Fibroblast of lung (primary cell): ENCODE measurements around the gene RAP1B. TPM values are rescaled to one million over a fixed set of nuclear protein-coding genes. Genes with fewer than 3 reads are reported as not detected.

Experiments used
- DNase-seq, 2 donors: peaks; one replicate each; pipeline versions ENCODE4 v3.0.0 to v3.0.0-alpha.2; 2010; ENCODE audit warnings: low read depth in 2 of 2
- H2AFZ ChIP-seq: 2 replicates; pipeline ENCODE4 v1.5.1; 2012; ENCODE audit warnings: low read length, control low read depth, inconsistent platforms
- H3K27ac ChIP-seq: 2 replicates; pipeline ENCODE4 v1.5.1; 2011; ENCODE audit warnings: low read length, control low read depth; ENCODE audit not compliant: insufficient read depth
- H3K27me3 ChIP-seq: 2 replicates; pipeline ENCODE4 v1.5.1; 2011; ENCODE audit warnings: mild to moderate bottlenecking, low read length; ENCODE audit not compliant: control insufficient read depth, insufficient read depth
- H3K36me3 ChIP-seq: 2 replicates; pipeline ENCODE4 v1.5.1; 2011; ENCODE audit warnings: low read length; ENCODE audit not compliant: control insufficient read depth, insufficient read depth
- H3K4me1 ChIP-seq: 2 replicates; pipeline ENCODE4 v1.5.1; 2011; ENCODE audit warnings: low read length; ENCODE audit not compliant: control insufficient read depth, insufficient read depth; ENCODE audit errors: extremely low read depth
- H3K4me2 ChIP-seq: 2 replicates; pipeline ENCODE4 v1.5.1; 2011; ENCODE audit warnings: low read length, control low read depth; ENCODE audit not compliant: insufficient read depth; ENCODE audit errors: extremely low read depth
- H3K4me3 ChIP-seq, 4 experiments: fragments of 200-600 bp in 1 of 4; sonication (generic) in 1 of 4; replicated peaks in 1 of 4; 2 replicates each; pipeline ENCODE4 v1.5.1; 2011 to 2016; ENCODE audit warnings: low read length in 4 of 4, low read depth in 3 of 4, mild to moderate bottlenecking in 3 of 4, control low read depth in 2 of 4, inconsistent platforms in 1 of 4, mixed read lengths in 1 of 4; ENCODE audit not compliant: insufficient read depth in 1 of 4; ENCODE audit errors: control extremely low read depth in 1 of 4
- H3K79me2 ChIP-seq: 2 replicates; pipeline ENCODE4 v1.5.1; 2012; ENCODE audit warnings: mild to moderate bottlenecking, low read length, inconsistent platforms; ENCODE audit not compliant: control insufficient read depth, insufficient read depth
- H3K9ac ChIP-seq: 2 replicates; pipeline ENCODE4 v1.5.1; 2011; ENCODE audit warnings: mild to moderate bottlenecking, low read length, control low read depth; ENCODE audit not compliant: insufficient read depth
- H3K9me3 ChIP-seq: 2 replicates; pipeline ENCODE4 v1.5.1; 2012; ENCODE audit warnings: low read depth, low read length; ENCODE audit not compliant: control insufficient read depth, insufficient read depth
- H4K20me1 ChIP-seq: 2 replicates; pipeline ENCODE4 v1.5.1; 2011; ENCODE audit warnings: low read length; ENCODE audit not compliant: control insufficient read depth, insufficient read depth; ENCODE audit errors: extremely low read depth
- EZH2 ChIP-seq: IDR thresholded peaks from 2 replicates; pipeline ENCODE4 v1.5.1; 2012; ENCODE audit warnings: low read length, control low read depth, mild to moderate bottlenecking; ENCODE audit errors: missing control alignments
- polyA plus RNA-seq, 2 donors: library from polyadenylated mRNA; depleted of rRNA in 1 of 2; stranded (reverse) in 1 of 2; unstranded in 1 of 2; fragments of >200 nt; gene quantifications; 2 replicates each; pipeline ENCODE4 v1.2.1, GENCODE V29; 2011 to 2012; ENCODE audit warnings: missing spikeins in 1 of 2
- total RNA-seq: library from RNA; depleted of rRNA; stranded (reverse); fragments of >200 nt; gene quantifications from 2 replicates; pipeline ENCODE4 v1.2.1, GENCODE V29; 2014
- TF ChIP-seq, protein P1 (sequence below), 2 donors: IDR thresholded peaks in 1 of 2; conservative IDR thresholded peaks in 1 of 2; 1 replicate in 1 of 2; 2 replicates in 1 of 2; pipeline ENCODE4 v1.5.1; 2011 to 2012; ENCODE audit warnings: low read length in 2 of 2, control low read depth in 1 of 2, inconsistent platforms in 1 of 2, low read depth in 1 of 2, mild to moderate bottlenecking in 1 of 2

Gene RAP1B
- total and polyA plus RNA-seq, 2 donors (not counting 1 experiment from before 2014, with no cell fraction given), result 194 to 383 TPM

DNA sequence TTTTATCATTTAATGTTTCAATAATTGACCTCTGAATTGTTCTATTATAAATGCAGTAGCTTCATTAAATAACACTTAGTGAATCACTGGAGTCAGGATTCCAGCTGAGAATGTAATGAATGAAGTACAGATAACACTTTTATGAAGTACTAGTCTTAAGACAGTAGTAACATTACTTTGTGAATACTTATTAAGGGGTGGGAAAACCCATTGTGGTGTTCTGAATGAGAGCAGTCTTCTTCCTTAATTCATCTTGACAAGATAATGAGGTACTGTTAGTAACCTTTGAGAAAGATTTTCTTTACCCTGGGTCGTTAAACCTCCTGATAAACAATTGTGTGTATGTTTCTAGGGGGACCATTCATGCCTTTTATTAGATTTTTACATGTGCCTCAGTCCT, 88.8 kb downstream of the RAP1B start:
- H3K9ac ChIP-seq, result no peak overlapping the region
- H3K79me2 ChIP-seq, result no peaks in the 10 kb centered on the region
- DNase-seq, result no peak
- no peak overlapping the region for H2AFZ ChIP-seq
- no peaks in the 10 kb centered on the region for H4K20me1 ChIP-seq
- no peak overlapping the region for H3K27ac ChIP-seq
- no peaks in the 10 kb centered on the region for H3K27me3 ChIP-seq
- H3K9me3 ChIP-seq, result no peaks in the 10 kb centered on the region
- no peaks in the 10 kb centered on the region for H3K4me1 ChIP-seq
- H3K4me3 ChIP-seq, result no peak overlapping the region
- no peak for TF ChIP-seq EZH2
- TF ChIP-seq, protein P1, sequence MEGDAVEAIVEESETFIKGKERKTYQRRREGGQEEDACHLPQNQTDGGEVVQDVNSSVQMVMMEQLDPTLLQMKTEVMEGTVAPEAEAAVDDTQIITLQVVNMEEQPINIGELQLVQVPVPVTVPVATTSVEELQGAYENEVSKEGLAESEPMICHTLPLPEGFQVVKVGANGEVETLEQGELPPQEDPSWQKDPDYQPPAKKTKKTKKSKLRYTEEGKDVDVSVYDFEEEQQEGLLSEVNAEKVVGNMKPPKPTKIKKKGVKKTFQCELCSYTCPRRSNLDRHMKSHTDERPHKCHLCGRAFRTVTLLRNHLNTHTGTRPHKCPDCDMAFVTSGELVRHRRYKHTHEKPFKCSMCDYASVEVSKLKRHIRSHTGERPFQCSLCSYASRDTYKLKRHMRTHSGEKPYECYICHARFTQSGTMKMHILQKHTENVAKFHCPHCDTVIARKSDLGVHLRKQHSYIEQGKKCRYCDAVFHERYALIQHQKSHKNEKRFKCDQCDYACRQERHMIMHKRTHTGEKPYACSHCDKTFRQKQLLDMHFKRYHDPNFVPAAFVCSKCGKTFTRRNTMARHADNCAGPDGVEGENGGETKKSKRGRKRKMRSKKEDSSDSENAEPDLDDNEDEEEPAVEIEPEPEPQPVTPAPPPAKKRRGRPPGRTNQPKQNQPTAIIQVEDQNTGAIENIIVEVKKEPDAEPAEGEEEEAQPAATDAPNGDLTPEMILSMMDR (conservative IDR thresholded peaks at IDR 0.05 in 1 of 2, IDR thresholded peaks at IDR 0.05 in 1 of 2; ENCODE audit: low read depth in 1 of 2, low read length in 2 of 2), result no peak
- no peak overlapping the region for H3K4me2 ChIP-seq
- no peaks in the 10 kb centered on the region for H3K36me3 ChIP-seq

Other genes with a start within 250 kb of the RAP1B start
- 24.6 and 44.2 TPM in 2 replicates for gene NUP107, start 76.1 kb downstream of the RAP1B start, total RNA-seq
- gene NUP107, start 76.1 kb downstream of the RAP1B start, polyA plus RNA-seq, result 37.7 and 56.5 TPM in 2 replicates
- gene SLC35E3, start 135.3 kb downstream of the RAP1B start, total RNA-seq, result 3.6 and 4.1 TPM in 2 replicates
- 10.8 and 11.1 TPM in 2 replicates for gene SLC35E3, start 135.3 kb downstream of the RAP1B start, polyA plus RNA-seq
- gene MDM2, start 197.3 kb downstream of the RAP1B start, total RNA-seq, result 233 and 240 TPM in 2 replicates
- 46.3 and 46.6 TPM in 2 replicates for gene MDM2, start 197.3 kb downstream of the RAP1B start, polyA plus RNA-seq